HG02973 (cell line): ENCODE data around the gene KIAA0232.
A peak's percentile ranks its signal among the peaks of the same experiment; 100 is the strongest.

Source experiments
- ATAC-seq: cut with Tn5 transposase; IDR thresholded peaks from one replicate; pipeline ENCODE4 v1.9.1; 2021; ENCODE audit warnings: moderate library complexity; ENCODE audit not compliant: unreplicated experiment

Gene KIAA0232

GRCh38 chr4:6847178-6847577 is 64.7 kb downstream of the KIAA0232 start:
- no peak for ATAC-seq

- no peak for ATAC-seq
Observed at GRCh38 chr4:6848717-6849305, 66.3 kb downstream of the KIAA0232 start.

GRCh38 chr4:6849691-6850090 is 67.2 kb downstream of the KIAA0232 start:
- ATAC-seq: no peak

- no peak for ATAC-seq
Observed at GRCh38 chr4:6851431-6851830, 68.9 kb downstream of the KIAA0232 start.

- ATAC-seq: no peak
Observed at GRCh38 chr4:6851962-6852361, 69.4 kb downstream of the KIAA0232 start.

- ATAC-seq: no peak
Observed at GRCh38 chr4:6852582-6852981, 70.1 kb downstream of the KIAA0232 start.

- ATAC-seq: no peak
Observed at GRCh38 chr4:6854098-6854744, 71.7 kb downstream of the KIAA0232 start.

GRCh38 chr4:6855692-6856297 is 73.3 kb downstream of the KIAA0232 start:
- ATAC-seq: peak; percentile 93

GRCh38 chr4:6856391-6856790 is 73.9 kb downstream of the KIAA0232 start:
- no peak for ATAC-seq

GRCh38 chr4:6857009-6857882 is 74.7 kb downstream of the KIAA0232 start:
- no peak for ATAC-seq

- no peak for ATAC-seq
Observed at GRCh38 chr4:6858997-6859396, 76.5 kb downstream of the KIAA0232 start.

GRCh38 chr4:6859543-6859942 is 77.0 kb downstream of the KIAA0232 start:
- ATAC-seq: no peak

GRCh38 chr4:6868386-6868785 is 85.9 kb downstream of the KIAA0232 start:
- ATAC-seq: no peak

GRCh38 chr4:6869944-6870343 is 87.4 kb downstream of the KIAA0232 start:
- ATAC-seq: no peak

- no peak for ATAC-seq
Observed at GRCh38 chr4:6873291-6873690, 90.8 kb downstream of the KIAA0232 start.

- ATAC-seq: peak; percentile 66
Observed at GRCh38 chr4:6873792-6874461, 91.4 kb downstream of the KIAA0232 start.

- ATAC-seq: no peak
Observed at GRCh38 chr4:6874981-6875380, 92.5 kb downstream of the KIAA0232 start.

GRCh38 chr4:6875431-6875831 is 92.9 kb downstream of the KIAA0232 start:
- ATAC-seq: no peak

- ATAC-seq: no peak
Observed at GRCh38 chr4:6876440-6876839, 93.9 kb downstream of the KIAA0232 start.

GRCh38 chr4:6877067-6877466 is 94.5 kb downstream of the KIAA0232 start:
- no peak for ATAC-seq

- ATAC-seq: no peak
Observed at GRCh38 chr4:6878451-6879059, 96.0 kb downstream of the KIAA0232 start.
